NT2/D1 (cell line): Measurements from ENCODE around the gene NRAS.

Experiments
- SUZ12 ChIP-seq: IDR thresholded peaks from 2 replicates; pipeline ENCODE4 v1.6.1; 2011; ENCODE audit not compliant: insufficient read length, insufficient read depth; ENCODE audit errors: extremely low read depth
- YY1 ChIP-seq: IDR thresholded peaks from 2 replicates; pipeline ENCODE4 v1.6.1; 2011; ENCODE audit not compliant: insufficient read length, insufficient read depth

- TF ChIP-seq SUZ12 (no peak), YY1 (no peak)
Observed at GRCh38 chr1:114701931-114702330, 14.6 kb downstream of the NRAS start.
